GM19035 (cell line): Measurements from ENCODE around the gene ODAD4.
A peak's percentile ranks its signal among the peaks of the same experiment; 100 is the strongest.
"Not testable (repeated sequence)": the region's sequence is repeated elsewhere in the genome, so short reads cannot be mapped to it uniquely, and the experiment has no call there.

Experiments
- ATAC-seq: cut with Tn5 transposase; IDR thresholded peaks from one replicate; pipeline ENCODE4 v1.9.1; 2021; ENCODE audit not compliant: unreplicated experiment

Gene ODAD4

DNA sequence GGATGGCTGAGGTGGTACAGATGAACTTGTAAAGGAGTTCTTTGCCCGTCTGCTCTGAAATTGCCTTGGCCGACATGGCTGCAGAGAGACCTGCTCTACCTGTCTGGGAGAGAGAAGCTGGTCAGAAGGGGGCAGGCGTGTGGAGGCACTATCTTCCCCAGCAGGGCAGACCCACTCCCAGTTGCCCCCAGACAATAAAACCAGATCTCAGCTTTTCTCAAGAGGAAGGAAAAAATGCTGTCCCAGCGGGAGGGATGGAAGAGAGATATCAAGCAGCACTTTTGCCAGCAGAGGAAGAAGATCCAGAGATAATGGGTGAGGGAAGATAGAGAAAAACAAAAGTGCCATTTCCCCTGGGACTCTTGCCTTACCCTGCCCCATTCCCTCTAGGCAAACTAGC is 16.6 kb upstream of the ODAD4 start:
- no peak for ATAC-seq

DNA sequence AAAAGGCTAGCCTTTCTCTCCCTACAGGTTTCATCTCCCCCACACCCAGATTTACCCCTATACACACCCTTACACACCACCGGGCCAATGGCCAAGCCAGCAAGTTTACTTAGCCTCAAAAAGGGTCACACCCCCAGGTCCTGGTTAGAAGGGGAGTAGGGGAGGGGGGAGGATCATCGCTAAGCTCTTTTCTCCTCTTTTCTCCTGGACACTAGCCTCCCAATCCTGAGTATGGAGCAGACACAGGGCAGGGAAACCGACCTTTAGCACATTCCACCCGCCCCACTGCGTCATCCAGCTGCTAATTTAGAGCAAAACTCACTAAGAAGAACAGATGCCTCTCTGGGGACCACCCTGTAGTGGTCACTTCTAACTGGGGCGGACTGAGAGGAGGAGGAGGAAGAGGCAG is 16.1 kb upstream of the ODAD4 start:
- ATAC-seq: no peak

DNA sequence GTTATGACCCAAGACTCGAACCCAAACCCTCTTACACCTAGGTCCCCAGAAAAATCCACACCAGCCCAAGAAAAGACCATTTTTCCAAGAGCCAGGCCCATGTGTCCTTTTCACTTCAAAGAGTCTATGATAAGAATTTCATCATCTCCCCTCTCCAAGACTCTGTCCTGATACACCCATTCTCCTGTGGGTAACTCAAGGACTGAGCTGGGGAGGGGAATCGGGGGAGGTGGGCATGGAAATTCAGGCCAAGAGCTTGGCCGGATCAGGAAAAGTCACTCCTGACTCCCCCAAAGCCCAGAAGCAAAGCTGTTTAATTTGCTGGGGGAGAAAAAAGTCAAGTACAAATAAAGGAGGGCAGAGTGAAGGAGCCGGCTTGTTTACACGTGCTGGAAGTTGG is 15.4 kb upstream of the ODAD4 start:
- no peak for ATAC-seq

DNA sequence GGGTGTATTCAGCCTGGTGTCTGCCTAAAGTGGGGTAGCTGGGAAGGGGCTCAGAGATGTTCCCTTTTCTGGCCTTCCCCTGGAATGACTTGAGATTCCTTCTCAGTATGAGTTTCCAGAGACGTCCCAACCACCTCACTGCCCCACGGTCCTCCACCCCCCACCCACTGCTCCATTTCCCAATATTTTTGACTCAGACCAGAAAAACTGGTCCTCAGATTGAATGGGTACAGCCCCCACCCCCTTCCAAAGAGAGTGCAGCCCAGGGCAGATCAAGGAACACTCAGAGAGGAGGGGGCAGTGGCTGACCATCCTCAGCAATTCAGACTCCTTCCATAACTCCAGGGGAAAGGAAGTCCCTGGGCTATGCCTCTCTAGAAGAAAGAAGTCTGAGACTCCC is 14.9 kb upstream of the ODAD4 start:
- no peak for ATAC-seq

DNA sequence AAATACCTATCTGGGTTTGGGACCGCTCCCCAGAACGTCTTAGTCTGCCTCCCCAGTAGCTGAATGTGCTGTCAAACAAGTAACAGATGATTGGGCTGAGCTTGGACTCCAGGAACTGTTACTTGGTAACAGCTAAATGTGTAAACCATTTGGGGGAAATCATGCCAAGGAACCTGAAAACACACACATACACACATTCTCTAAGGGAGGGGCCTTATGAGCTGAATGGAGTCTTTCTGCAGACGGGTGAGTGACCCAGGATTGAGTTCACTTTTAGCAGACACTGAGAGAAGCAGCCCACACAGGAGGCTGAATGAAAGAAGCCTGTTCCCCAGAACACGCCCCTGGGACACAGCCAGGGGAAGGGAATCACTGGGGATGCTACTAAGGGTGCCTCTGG is 13.2 kb upstream of the ODAD4 start:
- no peak for ATAC-seq

DNA sequence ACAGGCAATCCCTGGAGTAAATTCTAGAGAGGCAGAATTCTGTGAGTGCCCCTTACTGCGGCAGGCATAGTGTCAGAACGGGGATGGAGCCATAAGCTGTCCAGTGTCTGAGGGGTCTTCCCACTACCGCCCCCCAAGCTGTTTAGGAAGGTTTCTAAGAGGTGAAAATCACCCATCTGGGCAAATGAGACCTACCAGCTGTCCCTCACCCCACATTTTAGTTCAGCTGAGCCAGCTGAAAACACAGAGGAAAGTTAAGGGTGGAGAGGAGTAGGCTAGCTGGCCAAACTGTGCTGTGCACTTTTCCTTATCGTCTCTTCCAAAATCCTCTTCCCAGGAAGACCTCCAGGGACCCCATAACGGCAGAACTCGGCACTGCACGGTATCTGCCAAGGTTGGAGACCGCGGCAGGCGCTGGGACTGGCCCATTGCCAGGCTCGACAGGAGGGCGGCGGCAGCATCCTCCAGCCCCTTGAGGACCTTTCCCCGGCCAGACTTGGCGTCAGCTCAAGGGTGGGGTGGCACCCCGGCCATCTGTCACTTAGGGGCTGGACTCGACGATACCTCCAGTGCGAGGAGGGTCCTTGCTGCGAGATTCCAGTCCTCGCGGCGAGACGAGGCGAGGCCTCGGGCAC is 12.6 kb upstream of the ODAD4 start:
- ATAC-seq: peak; percentile 16

DNA sequence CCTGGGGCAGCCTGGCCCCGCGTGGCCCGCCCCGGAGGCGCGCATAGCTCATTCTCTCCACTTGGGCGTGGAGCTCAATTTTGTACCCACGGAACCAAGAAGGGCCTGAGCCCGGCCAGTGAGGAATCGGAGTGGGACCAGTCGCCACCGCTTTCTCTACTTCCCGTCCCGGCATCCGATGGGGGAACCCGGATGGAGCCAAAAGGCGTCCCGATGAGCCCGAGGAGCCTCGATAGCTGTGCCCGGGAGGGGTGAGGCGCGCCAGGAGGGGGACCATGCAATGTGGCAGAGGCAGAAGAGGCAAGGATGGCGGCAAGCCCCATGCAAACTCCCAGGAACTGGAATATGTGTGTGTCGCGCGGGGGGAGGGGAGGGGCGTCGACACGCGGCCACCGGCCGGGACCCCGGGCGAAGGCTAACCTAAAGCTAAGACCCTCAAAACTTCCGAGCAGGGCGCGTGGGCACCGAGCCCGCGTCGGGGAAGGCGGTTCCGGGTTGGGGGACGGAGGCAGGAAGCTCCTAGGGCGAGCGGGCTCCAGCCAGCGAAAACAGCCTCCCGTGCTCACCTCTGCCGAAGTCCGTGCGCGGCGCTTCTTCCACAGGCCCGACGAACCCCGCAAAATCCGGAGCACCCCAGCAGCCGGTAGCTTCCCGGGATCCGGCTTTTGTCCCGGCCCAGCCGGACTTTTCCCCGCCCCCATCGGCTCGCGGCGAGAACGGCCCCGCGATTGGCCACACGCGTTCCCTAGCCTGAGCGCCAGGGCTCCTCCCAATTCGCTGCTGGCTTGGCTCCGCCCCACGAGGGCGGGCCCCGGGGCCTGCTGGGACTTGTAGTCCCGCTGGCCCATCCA is 11.9 kb upstream of the ODAD4 start, which contains the start of gene ACLY:
Gene ACLY (minus strand): TSS at position 638 of the 851 bp plus-strand sequence. CDS start 5,078 bp downstream, outside the sequence.
- peak; percentile 92 for ATAC-seq

DNA sequence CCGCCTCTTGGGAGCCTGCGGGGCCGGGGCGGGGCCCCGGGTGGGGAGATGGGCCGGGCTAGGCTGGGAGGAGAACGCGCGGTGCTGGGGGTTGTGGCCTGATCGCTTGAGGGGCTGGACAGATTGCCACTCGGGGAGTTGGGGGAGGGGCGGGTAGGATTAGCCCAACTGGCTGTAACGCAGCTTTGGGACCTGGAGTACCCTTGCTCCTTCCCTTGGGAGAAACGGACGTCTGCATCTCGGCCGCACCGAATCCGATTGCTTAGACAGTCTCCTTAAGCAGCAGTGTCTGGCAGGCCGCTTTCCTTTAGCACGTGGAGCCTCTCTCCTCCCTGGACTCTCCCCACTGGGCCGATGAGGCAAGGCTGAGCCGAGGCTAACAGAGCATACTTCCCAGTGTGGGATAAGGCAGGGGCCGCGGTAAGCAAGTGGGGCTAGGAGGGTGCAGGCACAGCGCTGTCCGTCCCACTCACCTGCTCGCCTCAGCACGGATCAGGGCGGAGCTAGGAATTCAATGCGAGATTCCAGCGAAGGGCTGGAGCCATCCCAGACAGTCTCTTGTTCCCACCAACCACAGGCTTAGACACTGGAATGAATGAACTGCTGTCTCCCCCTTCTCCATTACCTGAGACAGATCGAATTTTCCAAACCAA is 11.1 kb upstream of the ODAD4 start:
- ATAC-seq: peak; percentile 8

DNA sequence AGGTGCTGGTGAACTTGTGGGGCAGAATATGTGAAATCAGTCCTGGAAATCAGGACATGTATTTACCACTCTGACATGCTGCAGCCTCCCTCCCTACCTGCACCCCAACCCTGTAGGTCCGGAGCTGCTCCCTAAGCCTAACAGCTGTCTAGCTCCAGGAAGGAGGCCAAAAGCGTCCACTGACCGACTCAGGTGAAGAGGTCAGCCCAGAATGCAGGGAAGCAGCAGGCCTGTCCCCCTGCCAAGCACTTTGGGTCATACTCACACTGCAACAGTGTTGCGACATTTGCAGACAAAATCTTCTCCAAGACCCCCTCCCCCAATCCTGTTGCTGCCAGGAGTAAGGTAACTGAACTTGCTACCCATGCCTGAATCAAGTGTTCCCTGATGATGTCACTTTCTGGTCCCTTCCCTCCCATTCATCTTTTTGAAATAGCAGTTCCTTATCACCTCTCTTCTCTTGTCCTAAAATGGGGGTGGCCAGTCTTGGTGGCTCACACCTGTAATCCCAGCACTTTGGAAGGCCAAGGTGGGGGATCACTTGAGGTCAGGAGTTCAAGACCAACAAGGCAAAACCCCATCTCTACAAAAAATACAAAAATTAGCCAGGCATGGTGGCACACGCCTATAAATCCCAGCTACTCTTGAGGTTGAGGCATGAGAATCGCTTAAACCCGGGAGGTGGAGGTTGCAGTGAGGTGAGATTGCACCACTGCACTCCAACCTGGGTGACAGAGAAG is 10.4 kb upstream of the ODAD4 start:
- no peak for ATAC-seq

DNA sequence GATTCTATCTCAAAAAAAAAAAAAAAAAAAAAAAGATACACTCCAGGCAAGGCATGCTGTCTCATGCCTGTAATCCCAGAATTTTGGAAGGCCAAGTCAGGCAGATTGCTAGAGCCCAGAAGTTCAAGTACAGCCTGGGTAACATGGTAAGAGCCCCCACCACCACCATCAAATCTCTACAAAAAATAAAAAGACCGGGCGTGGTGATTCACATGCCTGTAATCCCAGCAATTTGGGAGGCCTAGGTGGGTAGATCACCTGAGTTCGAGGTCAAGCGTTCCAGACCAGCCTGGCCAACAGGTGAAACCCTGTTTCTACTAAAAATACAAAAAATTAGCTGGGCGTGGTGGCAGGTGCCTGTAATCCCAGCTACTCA is 9.8 kb upstream of the ODAD4 start:
- ATAC-seq: no peak

DNA sequence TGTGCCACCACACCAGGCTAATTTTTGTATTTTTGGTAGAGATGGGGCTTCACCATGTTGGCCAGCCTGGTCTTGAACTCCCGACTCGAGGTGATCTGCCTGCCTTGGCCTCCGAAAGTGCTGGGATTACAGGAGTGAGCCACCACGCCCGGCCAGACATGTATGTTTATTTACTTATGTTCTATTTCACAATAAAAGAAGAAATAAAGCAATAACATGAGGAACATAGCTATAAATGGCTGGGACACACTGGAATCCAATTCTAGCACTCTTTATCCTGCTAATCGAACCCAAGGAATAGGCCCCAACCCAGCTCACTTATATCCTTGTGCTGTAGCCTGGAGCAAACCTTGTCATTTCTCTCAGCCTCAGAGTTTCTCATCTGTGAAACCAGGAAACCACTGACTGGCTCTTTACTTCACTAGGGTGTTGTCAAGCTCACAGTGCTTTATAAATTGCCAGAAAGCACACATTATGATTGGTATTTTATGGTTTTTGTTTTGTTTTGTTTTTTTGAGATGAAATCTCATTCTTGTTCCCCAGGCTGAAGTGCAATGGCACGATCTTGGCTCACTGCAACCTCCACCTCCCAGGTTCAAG is 4.3 kb upstream of the ODAD4 start:
- ATAC-seq: no peak

DNA sequence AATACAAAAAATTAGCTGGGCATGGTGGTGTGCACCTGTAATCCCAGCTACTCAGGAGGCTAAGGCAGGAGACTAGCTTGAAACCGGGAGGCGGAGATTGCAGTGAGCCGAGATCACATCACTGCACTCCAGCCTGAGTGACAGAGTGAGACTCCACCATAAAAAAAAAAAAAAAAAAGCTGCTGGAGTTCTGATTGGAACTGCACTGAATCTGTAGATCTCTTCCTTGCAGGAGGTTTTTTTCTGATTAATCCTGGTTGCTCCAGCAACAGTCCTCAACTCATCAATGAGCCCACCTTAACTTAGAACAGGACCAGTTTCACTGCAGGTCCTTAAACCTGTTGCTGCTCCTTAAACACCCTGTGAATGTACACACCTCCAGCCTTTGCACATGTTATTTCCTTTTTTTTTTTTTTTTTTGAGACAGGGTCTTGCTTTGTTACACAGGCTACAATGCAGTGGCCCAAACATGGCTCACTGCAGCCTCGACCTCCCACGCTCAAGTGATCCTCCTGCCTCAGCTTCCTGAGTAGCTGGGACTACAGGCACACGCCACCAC is 1.6 kb upstream of the ODAD4 start:
- no peak for ATAC-seq

DNA sequence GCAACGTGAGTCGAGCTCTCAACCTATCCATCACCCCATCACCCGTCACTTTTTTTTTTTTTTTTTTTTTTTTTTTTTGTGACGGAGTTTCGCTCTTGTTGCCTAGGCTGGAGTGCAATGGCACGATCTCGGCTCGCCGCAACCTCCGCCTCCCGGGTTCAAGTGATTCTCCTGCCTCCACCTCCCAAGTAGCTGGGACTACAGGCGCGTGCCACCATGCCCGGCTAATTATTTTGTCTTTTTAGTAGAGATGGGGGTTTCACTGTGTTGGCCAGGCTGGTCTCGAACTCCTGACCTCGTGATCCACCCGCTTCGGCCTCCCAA is 378 bp downstream of the ODAD4 start:
- not testable (repeated sequence) for ATAC-seq

DNA sequence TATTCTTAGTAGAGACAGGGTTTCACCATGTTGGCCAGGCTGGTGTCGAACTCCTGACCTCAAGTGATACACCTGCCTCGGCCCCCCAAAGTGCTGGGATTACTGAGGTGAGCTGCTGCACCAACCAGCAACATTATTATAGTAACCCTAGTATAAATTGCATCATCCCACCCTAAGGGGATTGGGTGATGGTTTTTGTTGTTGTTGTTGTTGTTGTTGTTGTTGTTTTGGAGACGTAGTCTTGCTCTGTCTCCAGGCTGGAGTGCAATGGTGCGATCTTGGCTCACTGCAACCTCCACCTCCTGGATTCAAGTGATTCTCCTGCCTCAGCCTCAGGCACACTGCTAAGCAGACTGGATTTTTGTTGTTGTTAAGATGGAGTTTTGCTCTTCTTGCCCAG is 1.3 kb downstream of the ODAD4 start:
- not testable (repeated sequence) for ATAC-seq

DNA sequence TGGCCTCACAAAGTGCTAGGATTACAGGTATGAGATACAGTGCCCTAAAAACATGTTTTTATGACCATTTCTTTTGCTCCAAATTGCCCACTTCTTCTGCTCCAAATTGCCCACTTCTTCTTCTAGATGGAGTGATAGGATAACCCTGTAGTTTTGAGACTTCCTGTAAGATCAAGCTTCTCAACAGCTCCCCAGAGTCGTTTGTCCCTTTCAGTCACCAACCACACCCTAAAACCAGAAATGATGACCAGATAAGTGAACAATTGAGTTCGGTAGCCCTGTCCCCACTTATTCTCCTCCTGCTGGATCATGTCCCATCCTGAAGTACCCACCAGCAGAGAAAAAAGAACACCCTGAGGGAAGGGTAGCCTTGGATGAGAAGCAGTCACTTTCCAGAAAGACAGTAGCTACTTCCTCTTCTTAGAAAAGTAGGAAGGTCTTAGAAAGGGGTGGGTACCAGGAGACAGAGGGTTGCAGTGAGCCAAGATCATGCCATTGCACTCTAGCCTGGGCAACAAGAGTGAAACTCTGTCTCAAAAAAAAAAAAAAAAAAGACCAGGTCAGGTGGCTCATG is 2.5 kb downstream of the ODAD4 start:
- no peak for ATAC-seq

DNA sequence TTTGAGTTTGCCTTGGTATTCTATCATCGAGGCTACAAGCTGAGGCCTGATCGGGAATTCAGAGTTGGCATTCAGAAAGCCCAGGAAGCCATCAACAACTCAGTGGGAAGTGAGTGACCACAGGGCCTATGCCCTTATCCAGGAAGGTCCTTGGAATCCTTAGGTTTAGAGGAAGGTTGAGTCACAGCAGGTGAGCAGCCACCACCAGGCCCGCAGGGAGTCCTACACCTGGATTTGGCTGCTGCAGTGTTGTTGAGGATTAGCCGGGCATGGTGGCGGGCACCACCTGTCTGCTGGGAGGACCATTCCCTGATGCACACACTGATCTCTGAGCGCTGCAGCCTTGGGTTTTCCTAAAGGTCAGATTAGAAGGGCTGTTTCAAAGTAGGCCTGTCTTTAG is 5.2 kb downstream of the ODAD4 start:
- no peak for ATAC-seq

DNA sequence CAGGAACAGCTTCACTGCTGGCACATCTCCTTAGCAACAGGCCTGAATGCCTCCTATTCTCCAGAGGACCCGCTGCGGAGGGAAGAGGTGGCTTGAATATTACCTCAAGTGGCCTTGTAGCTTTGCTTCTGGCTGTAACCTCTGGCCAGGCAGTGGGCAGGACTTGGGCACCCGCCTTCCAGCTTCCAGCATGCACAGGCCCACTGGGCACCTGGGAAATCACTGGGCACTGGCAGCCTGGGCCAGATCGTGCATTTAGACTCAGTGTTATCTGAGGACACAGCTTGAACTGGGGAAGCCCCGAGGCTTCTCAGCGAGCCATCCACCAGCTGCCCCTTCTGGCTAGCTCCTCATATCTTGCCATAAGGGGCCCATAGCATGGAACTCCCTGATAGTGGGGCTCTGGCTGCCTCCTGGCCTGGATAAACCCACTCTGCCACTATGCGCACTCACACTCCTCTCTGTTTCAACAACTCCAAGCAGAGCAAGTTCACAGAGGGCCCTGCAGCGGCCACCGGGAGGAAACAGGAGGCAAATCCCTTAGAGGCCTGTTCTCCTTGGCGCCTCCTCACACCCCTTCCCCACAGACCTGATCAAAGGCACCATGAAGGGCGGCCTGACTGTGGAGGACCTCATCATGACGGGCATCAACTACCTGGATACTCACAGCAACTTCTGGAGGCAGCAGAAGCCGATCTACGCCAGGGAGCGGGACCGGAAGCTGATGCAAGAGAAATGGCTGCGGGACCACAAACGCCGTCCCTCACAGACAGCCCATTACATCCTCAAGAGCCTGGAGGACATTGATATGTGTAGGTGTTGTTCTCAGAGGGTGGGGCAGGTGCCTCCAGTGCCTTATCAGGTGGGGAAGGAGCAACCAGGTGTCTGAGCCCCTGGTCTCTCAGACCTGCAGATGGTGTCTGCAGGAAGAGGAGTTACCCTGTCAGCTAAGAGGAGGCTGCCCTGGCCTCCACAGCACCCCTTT is 7.8 kb downstream of the ODAD4 start:
- no peak for ATAC-seq

DNA sequence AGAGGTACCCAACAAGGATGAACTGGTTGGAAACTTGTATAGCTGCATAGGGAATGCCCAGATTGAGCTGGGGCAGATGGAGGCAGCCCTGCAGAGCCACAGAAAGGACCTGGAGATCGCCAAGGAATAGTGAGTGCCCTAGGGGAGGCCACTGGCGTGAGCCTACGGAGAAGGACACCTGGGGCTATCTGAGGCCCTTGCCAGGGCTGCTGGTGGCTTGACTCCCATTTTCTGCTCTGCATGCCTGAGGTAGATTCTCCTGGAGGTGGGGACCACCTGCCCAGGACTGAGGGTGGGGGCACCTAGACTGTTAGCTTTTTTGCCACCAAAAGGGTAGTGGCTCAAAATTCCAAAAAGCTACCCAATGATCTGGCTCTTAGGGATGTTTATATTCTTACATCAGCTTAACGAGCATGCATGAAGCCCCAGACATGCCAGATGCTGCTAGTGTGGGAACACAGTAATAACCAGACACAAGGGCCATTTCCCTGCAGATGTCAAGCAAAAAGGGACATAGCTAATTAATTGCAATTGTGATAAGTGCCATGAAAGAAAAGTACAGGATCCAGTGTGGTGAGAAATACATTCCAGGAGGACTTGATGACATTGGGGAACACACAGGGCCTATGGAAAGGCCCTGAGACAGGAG is 8.8 kb downstream of the ODAD4 start:
- no peak for ATAC-seq

DNA sequence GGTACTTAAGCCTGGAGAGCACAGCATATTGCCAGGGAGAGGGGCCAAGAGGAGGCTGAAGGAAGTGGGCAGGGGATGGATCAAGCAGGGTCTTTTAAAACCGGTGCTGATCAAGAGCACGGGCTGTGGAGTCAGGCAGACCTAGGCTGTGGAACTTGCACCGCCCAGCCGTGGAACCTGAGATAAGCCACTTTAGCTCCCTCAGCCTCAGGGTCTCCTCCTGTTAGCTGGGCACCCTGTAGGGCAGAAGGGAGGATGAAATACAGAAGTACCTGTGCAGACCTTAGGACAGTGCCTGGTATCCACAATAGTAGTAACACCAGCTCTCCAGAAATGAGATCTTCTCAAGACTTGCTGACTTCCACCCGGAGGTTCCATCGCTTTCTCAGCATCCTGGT is 9.3 kb downstream of the ODAD4 start:
- ATAC-seq: no peak
